22Rv1 (cell line): ENCODE measurements around the gene XAF1.

Source experiments
- CTCF ChIP-seq: fragments of 450-650 bp; IDR thresholded peaks from 2 replicates; pipeline ENCODE4 v1.5.1; 2017; ENCODE audit warnings: mild to moderate bottlenecking
- ZFX ChIP-seq: fragments of 450-650 bp; IDR thresholded peaks from 2 replicates; pipeline ENCODE4 v1.6.1; 2017; ENCODE audit warnings: antibody characterized with exemption, borderline replicate concordance

- TF ChIP-seq CTCF (no peak), ZFX (no peak)
Measured at GRCh38 chr17:6706996-6707395, 48.9 kb upstream of the XAF1 start.
